DND-41 (cell line): ENCODE results near the gene GINM1.

Experiments used
- CTCF ChIP-seq: IDR thresholded peaks from 2 replicates; pipeline ENCODE4 v1.5.1; 2012; ENCODE audit warnings: borderline replicate concordance, low read length, moderate library complexity, mild to moderate bottlenecking; ENCODE audit not compliant: poor library complexity, severe bottlenecking; ENCODE audit errors: extremely low read depth
- EZH2 ChIP-seq: IDR thresholded peaks from 3 replicates; pipeline ENCODE4 v1.6.1; 2012; ENCODE audit warnings: borderline replicate concordance, low read depth, mild to moderate bottlenecking, moderate library complexity, low read length, inconsistent platforms; ENCODE audit not compliant: severe bottlenecking

GRCh38 chr6:149567945-149568585 lies 1.9 kb downstream of the GINM1 start:
- TF ChIP-seq CTCF = no peak
- no peak for TF ChIP-seq EZH2
